Gastroesophageal sphincter (tissue), 4 donors: ENCODE results near the gene BOLA3. TPM values are rescaled to one million over a fixed set of nuclear protein-coding genes. Genes with fewer than 3 reads are reported as not detected.

ENCODE experiments used
- ATAC-seq: fragments of 150-250 bp; one replicate; pipeline ENCODE4 v1.9.1; 2016; ENCODE audit warnings: mild to moderate bottlenecking, moderate library complexity
- H3K27ac ChIP-seq, 4 donors: fragments of 200-600 bp; sonication (generic) in 3 of 4; 1 replicate in 3 of 4; 2 replicates in 1 of 4; pipeline ENCODE4 v1.5.1; 2016 to 2019
- H3K27me3 ChIP-seq: fragments of 200-600 bp; sonication (generic); one replicate; pipeline ENCODE4 v1.5.1; 2019
- H3K36me3 ChIP-seq, 2 donors: fragments of 200-600 bp; sonication (generic); one replicate each; pipeline ENCODE4 v1.5.1; 2019; ENCODE audit warnings: control low read depth in 1 of 2
- H3K4me1 ChIP-seq, 3 donors: fragments of 200-600 bp; sonication (generic); 1 replicate in 2 of 3; 2 replicates in 1 of 3; pipeline ENCODE4 v1.5.1; 2016 to 2019; ENCODE audit warnings: control low read depth in 2 of 3
- H3K4me3 ChIP-seq, 2 donors: fragments of 200-600 bp; sonication (generic); one replicate each; pipeline ENCODE4 v1.5.1; 2019; ENCODE audit warnings: mild to moderate bottlenecking in 1 of 2, moderate library complexity in 1 of 2
- H3K9me3 ChIP-seq, 3 donors: fragments of 200-600 bp; sonication (generic); one replicate each; pipeline ENCODE4 v1.5.1; 2017 to 2019; ENCODE audit warnings: control low read depth in 2 of 3
- CTCF ChIP-seq, 4 experiments: fragments of 200-600 bp in 2 of 4; fragments of 450-650 bp in 2 of 4; sonication (generic) in 1 of 4; IDR thresholded peaks; one replicate each; pipeline ENCODE4 v1.5.1; 2017 to 2019; ENCODE audit warnings: antibody characterized with exemption in 4 of 4, mild to moderate bottlenecking in 2 of 4, moderate library complexity in 2 of 4
- EP300 ChIP-seq: sonication (generic); formaldehyde crosslinking; IDR thresholded peaks from one replicate; pipeline ENCODE4 v1.6.1; 2017; ENCODE audit warnings: antibody characterized with exemption, mild to moderate bottlenecking
- POLR2A ChIP-seq, 2 donors: fragments of 450-650 bp; IDR thresholded peaks; one replicate each; pipeline ENCODE4 v1.6.1; 2017; ENCODE audit warnings: antibody characterized with exemption in 2 of 2, mild to moderate bottlenecking in 2 of 2, moderate library complexity in 1 of 2
- POLR2AphosphoS5 ChIP-seq: sonication (generic); formaldehyde crosslinking; IDR thresholded peaks from one replicate; pipeline ENCODE4 v1.6.1; 2017; ENCODE audit warnings: antibody characterized with exemption
- WGBS, 2 donors: methylation state at CpG; one replicate each; pipeline ENCODE4 v1.1.5; 2018; ENCODE audit warnings: low coverage in 1 of 2; 5-methylcytosine and 5-hydroxymethylcytosine counted together
- total RNA-seq, 4 donors: library from RNA; depleted of rRNA; stranded (reverse); fragments of >200 nt; gene quantifications; one replicate each; pipeline ENCODE4 v1.1.0, GENCODE V29; 2016

Gene BOLA3
- total RNA-seq, 4 donors from 2014 or later, result 15.5 to 43.1 (median 30.5) TPM

GRCh38 chr2:74168739-74169138, 21.0 kb upstream of the BOLA3 start:
- no peak for ATAC-seq
- Histone ChIP-seq H3K9me3 (no peaks in the 10 kb centered on the region), H3K4me3 (no peak overlapping the region), H3K4me1 (peaks cover 0 to 18% (median 0%) of the 10 kb centered on the region in 3 donors), H3K27ac (no peak overlapping the region), H3K27me3 (no peaks in the 10 kb centered on the region), H3K36me3 (peaks cover 4 to 89% of the 10 kb centered on the region in 2 donors)
- no peak for TF ChIP-seq EP300
- TF ChIP-seq CTCF (IDR thresholded peaks at IDR 0.05), result no peak
- TF ChIP-seq POLR2AphosphoS5, result no peak
- no peak for TF ChIP-seq POLR2A (IDR thresholded peaks at IDR 0.05)
- WGBS, 2 donors, result 71 to 100% methylated on average over 1 to 2 of the region's 2 CpGs

DNA sequence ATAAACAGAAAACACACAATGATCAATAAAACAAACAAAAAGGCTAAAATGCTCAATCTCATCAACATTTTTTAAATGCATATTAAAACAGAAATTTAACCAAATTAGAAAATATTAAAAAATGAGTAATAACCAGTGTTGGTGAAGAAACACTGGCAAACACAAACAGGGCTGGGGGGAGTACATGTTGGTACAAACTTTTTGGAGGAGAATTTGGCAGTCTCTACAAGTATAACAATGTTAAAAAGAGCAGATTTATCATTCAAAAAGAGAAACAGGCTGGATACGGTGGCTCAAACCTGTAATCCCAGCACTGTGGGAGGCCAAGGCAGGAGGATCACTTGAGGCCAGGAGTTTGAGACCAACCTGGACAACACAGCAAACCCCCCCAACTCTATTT, 17.0 kb upstream of the BOLA3 start:
- H3K4me1 ChIP-seq, result no peaks in the 10 kb centered on the region
- 100% methylated on average over 1 of the region's 1 CpG for WGBS, 2 donors
- no peaks in the 10 kb centered on the region for H3K27me3 ChIP-seq
- peaks cover 5 to 97% of the 10 kb centered on the region in 2 donors for H3K36me3 ChIP-seq
- no peak for TF ChIP-seq EP300
- no peak for TF ChIP-seq POLR2AphosphoS5
- TF ChIP-seq CTCF (IDR thresholded peaks at IDR 0.05), result no peak
- no peak for TF ChIP-seq POLR2A (IDR thresholded peaks at IDR 0.05)
- H3K9me3 ChIP-seq, result no peaks in the 10 kb centered on the region
- H3K4me3 ChIP-seq, result no peak overlapping the region
- no peak for ATAC-seq
- no peak overlapping the region for H3K27ac ChIP-seq

DNA sequence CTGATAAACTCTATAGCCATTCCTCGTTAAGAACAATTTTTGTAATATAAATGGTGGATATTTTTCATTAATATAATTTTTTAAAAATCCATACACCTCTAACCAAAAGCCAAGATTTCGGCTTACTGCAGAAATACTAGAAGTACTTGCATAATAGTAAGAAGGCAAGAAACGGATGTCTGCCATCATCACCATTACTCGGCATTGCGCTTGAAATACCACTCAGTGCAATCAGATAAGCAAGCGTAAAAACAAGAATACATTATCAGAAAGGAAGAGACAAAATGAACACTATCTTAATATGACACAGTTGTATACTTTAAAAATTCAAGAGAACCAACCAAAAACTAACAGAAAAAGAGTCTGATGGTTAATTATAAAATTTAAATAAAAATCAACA, 15.2 kb upstream of the BOLA3 start:
- no peak overlapping the region for H3K4me3 ChIP-seq
- TF ChIP-seq EP300, result no peak
- TF ChIP-seq POLR2AphosphoS5, result no peak
- no peak for TF ChIP-seq POLR2A (IDR thresholded peaks at IDR 0.05)
- no peak for TF ChIP-seq CTCF (IDR thresholded peaks at IDR 0.05)
- no peak for ATAC-seq
- no peaks in the 10 kb centered on the region for H3K4me1 ChIP-seq
- H3K27me3 ChIP-seq, result no peaks in the 10 kb centered on the region
- WGBS, 2 donors, result 86% methylated on average over 6 of the region's 6 CpGs
- no peaks in the 10 kb centered on the region for H3K9me3 ChIP-seq
- H3K36me3 ChIP-seq, result peaks cover 3 to 97% of the 10 kb centered on the region in 2 donors
- H3K27ac ChIP-seq, result no peak overlapping the region

DNA sequence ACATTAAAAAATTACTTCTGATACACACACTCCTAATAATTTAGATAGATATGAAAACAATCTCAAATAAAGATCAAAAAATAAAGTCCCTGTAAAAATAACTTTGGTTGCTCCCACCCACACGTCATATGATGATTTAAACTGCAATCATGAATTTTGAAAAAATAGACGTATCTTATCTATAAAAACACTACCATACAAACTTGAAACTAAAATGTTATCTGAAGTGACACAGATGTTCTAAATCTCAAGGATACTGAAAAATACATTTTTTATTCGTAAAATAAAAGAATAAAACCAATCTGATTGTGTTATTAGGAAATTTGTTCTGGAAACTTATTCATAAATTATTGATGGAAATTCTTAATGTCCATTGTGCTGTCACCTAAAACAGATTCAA, 8.1 kb upstream of the BOLA3 start:
- H3K4me1 ChIP-seq, result no peaks in the 10 kb centered on the region
- ATAC-seq, result no peak
- WGBS, 2 donors, result 77 to 90% methylated on average over 3 of the region's 3 CpGs
- no peaks in the 10 kb centered on the region for H3K27me3 ChIP-seq
- TF ChIP-seq POLR2AphosphoS5, result no peak
- TF ChIP-seq EP300, result no peak
- TF ChIP-seq POLR2A (IDR thresholded peaks at IDR 0.05), result no peak
- no peak for TF ChIP-seq CTCF (IDR thresholded peaks at IDR 0.05)
- H3K4me3 ChIP-seq, result no peak overlapping the region
- H3K27ac ChIP-seq, result no peak overlapping the region
- peaks cover 6 to 94% of the 10 kb centered on the region in 2 donors for H3K36me3 ChIP-seq
- no peaks in the 10 kb centered on the region for H3K9me3 ChIP-seq

DNA sequence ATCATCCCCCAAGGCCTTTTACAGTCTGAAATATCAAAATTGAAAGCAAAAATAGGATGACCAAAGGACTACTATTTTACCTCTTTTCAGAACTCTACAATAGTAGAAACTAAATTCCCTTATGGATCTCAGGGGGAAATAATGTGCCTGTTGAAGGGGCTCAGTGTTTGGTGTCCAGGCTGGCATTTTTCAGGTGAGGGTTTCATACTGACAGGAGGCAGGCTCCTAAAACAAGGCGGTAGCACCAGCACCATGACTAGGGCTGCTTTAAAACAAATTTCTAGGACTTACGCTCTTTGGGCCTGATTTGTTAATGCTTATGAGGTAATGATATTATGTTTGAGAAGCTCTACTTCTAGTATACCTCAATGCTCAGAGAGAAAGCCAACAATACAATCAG, 5.2 kb upstream of the BOLA3 start:
- Histone ChIP-seq H3K27ac (no peak overlapping the region), H3K27me3 (no peaks in the 10 kb centered on the region), H3K9me3 (no peaks in the 10 kb centered on the region), H3K4me1 (peaks cover 0 to 16% (median 4%) of the 10 kb centered on the region in 3 donors), H3K4me3 (no peak overlapping the region), H3K36me3 (peaks cover 6 to 68% of the 10 kb centered on the region in 2 donors)
- 85 to 96% methylated on average over 2 of the region's 2 CpGs for whole genome bisulfite sequencing, 2 donors
- no peak for ATAC-seq
- TF ChIP-seq POLR2AphosphoS5, result no peak
- TF ChIP-seq EP300, result no peak
- TF ChIP-seq CTCF (IDR thresholded peaks at IDR 0.05), result no peak
- no peak for TF ChIP-seq POLR2A (IDR thresholded peaks at IDR 0.05)
